HEK293 (cell line): ENCODE measurements around the gene PTPRN2.
"Not testable (repeated sequence)": the region's sequence is repeated elsewhere in the genome, so short reads cannot be mapped to it uniquely, and the experiment has no call there.

Experiments used
- GLI4 ChIP-seq: fragments of 450-650 bp; formaldehyde crosslinking; IDR thresholded peaks from 2 replicates; pipeline ENCODE4 v1.5.1; 2016; ENCODE audit warnings: missing biosample characterization, missing genetic modification characterization
- SETDB1 ChIP-seq: IDR thresholded peaks from one replicate; pipeline ENCODE4 v1.6.1; 2017; ENCODE audit warnings: mild to moderate bottlenecking, low read length, moderate library complexity, mixed read lengths; ENCODE audit not compliant: insufficient read length
- SP2 ChIP-seq: fragments of 450-650 bp; formaldehyde crosslinking; IDR thresholded peaks from 2 replicates; pipeline ENCODE4 v1.5.1; 2016; ENCODE audit warnings: missing biosample characterization, missing genetic modification characterization
- ZNF558 ChIP-seq: fragments of 450-650 bp; formaldehyde crosslinking; IDR thresholded peaks from 2 replicates; pipeline ENCODE4 v1.5.1; 2016; ENCODE audit warnings: missing biosample characterization, missing genetic modification characterization
- ZNF585B ChIP-seq: fragments of 450-650 bp; formaldehyde crosslinking; IDR thresholded peaks from 2 replicates; pipeline ENCODE4 v1.5.1; 2016; ENCODE audit warnings: missing biosample characterization, missing genetic modification characterization
- ZNF624 ChIP-seq: fragments of 450-650 bp; formaldehyde crosslinking; IDR thresholded peaks from 2 replicates; pipeline ENCODE4 v1.5.1; 2017; ENCODE audit warnings: missing biosample characterization, missing genetic modification characterization
- ZNF747 ChIP-seq: fragments of 450-650 bp; formaldehyde crosslinking; IDR thresholded peaks from 2 replicates; pipeline ENCODE4 v1.5.1; 2016; ENCODE audit warnings: missing biosample characterization, missing genetic modification characterization
- TF ChIP-seq, protein P1 (sequence below): fragments of 450-650 bp; formaldehyde crosslinking; IDR thresholded peaks from 2 replicates; pipeline ENCODE4 v1.5.1; 2016; ENCODE audit warnings: missing biosample characterization, missing genetic modification characterization
- TF ChIP-seq, protein P2 (sequence below): fragments of 450-650 bp; formaldehyde crosslinking; IDR thresholded peaks from 2 replicates; pipeline ENCODE4 v1.5.1; 2016; ENCODE audit warnings: missing biosample characterization, missing genetic modification characterization

DNA sequence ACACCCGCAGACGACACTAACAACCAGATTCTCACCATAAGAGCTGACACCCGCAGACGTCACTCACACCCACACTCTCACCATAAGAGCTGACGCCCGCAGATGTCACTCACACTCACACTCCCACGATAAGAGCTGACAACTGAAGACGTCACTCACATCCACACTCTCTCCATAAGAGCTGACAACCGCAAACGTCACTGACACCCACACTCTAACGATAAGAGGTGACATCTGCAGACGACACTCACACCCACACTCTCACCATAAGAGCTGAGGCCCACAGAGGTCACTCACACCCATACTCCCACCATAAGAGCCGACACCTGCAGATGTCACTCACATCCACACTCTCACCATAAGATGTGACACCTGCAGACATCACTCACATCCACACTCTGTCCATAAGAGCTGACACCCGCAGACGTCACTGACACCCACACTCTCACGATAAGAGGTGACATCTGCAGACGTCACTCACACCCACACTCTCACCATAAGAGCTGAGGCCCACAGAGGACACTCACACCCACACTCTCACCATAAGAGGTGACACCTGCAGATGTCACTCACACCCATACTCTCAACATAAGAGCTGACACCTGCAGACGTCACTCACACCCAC lies 255.7 kb downstream of the PTPRN2 start:
- TF ChIP-seq ZNF585B (tag by site-specific recombination); ZNF624; SP2; ZNF558; GLI4; ZNF747 (tag by site-specific recombination); SETDB1: not testable (repeated sequence)
- TF ChIP-seq, protein P1, sequence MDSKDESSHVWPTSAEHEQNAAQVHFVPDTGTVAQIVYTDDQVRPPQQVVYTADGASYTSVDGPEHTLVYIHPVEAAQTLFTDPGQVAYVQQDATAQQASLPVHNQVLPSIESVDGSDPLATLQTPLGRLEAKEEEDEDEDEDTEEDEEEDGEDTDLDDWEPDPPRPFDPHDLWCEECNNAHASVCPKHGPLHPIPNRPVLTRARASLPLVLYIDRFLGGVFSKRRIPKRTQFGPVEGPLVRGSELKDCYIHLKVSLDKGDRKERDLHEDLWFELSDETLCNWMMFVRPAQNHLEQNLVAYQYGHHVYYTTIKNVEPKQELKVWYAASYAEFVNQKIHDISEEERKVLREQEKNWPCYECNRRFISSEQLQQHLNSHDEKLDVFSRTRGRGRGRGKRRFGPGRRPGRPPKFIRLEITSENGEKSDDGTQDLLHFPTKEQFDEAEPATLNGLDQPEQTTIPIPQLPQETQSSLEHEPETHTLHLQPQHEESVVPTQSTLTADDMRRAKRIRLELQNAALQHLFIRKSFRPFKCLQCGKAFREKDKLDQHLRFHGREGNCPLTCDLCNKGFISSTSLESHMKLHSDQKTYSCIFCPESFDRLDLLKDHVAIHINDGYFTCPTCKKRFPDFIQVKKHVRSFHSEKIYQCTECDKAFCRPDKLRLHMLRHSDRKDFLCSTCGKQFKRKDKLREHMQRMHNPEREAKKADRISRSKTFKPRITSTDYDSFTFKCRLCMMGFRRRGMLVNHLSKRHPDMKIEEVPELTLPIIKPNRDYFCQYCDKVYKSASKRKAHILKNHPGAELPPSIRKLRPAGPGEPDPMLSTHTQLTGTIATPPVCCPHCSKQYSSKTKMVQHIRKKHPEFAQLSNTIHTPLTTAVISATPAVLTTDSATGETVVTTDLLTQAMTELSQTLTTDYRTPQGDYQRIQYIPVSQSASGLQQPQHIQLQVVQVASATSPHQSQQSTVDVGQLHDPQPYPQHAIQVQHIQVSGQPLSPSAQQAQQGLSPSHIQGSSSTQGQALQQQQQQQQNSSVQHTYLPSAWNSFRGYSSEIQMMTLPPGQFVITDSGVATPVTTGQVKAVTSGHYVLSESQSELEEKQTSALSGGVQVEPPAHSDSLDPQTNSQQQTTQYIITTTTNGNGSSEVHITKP (tag by site-specific recombination): not testable (repeated sequence)
- TF ChIP-seq, protein P2, sequence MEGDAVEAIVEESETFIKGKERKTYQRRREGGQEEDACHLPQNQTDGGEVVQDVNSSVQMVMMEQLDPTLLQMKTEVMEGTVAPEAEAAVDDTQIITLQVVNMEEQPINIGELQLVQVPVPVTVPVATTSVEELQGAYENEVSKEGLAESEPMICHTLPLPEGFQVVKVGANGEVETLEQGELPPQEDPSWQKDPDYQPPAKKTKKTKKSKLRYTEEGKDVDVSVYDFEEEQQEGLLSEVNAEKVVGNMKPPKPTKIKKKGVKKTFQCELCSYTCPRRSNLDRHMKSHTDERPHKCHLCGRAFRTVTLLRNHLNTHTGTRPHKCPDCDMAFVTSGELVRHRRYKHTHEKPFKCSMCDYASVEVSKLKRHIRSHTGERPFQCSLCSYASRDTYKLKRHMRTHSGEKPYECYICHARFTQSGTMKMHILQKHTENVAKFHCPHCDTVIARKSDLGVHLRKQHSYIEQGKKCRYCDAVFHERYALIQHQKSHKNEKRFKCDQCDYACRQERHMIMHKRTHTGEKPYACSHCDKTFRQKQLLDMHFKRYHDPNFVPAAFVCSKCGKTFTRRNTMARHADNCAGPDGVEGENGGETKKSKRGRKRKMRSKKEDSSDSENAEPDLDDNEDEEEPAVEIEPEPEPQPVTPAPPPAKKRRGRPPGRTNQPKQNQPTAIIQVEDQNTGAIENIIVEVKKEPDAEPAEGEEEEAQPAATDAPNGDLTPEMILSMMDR (tag by site-specific recombination): not testable (repeated sequence)
